ENCODE results near the gene PLXNC1. TPM values are rescaled to one million over a fixed set of nuclear protein-coding genes. Genes with fewer than 3 reads are reported as not detected.

Gene PLXNC1
- total RNA-seq, 1 donor from 2014 or later, result 28.0 TPM

GRCh38 chr12:94183708-94184379, 35.5 kb downstream of the PLXNC1 start:
- H3K36me3 ChIP-seq, result peaks cover 11% of the 10 kb centered on the region
- no peak overlapping the region for H3K27ac ChIP-seq
- H3K27me3 ChIP-seq (ENCODE audit: low read depth), result no peaks in the 10 kb centered on the region
- intact Hi-C loops (cut with DNase I), result no loop called here
- no peak overlapping the region for H3K4me3 ChIP-seq
- no peaks in the 10 kb centered on the region for H3K9me3 ChIP-seq
- no peak for TF ChIP-seq CTCF (IDR thresholded peaks at IDR 0.05)
- no peaks in the 10 kb centered on the region for H3K4me1 ChIP-seq
- no peak for DNase-seq
- ATAC-seq, result no peak

- H3K27ac ChIP-seq, result no peak overlapping the region
- ATAC-seq (no peak), DNase-seq (no peak)
- intact Hi-C loops (cut with DNase I), result no loop called here
- H3K27me3 ChIP-seq (ENCODE audit: low read depth), result no peaks in the 10 kb centered on the region
- H3K9me3 ChIP-seq, result no peaks in the 10 kb centered on the region
- no peaks in the 10 kb centered on the region for H3K4me1 ChIP-seq
- TF ChIP-seq CTCF (IDR thresholded peaks at IDR 0.05), result no peak
- no peak overlapping the region for H3K4me3 ChIP-seq
- H3K36me3 ChIP-seq, result peaks cover 11% of the 10 kb centered on the region
These were observed 36.8 kb downstream of the PLXNC1 start for GRCh38 chr12:94184995-94185719.

- Histone ChIP-seq H3K27me3 (ENCODE audit: low read depth) (no peaks in the 10 kb centered on the region), H3K36me3 (peaks cover 11% of the 10 kb centered on the region), H3K4me3 (no peak overlapping the region), H3K4me1 (no peaks in the 10 kb centered on the region), H3K9me3 (no peaks in the 10 kb centered on the region), H3K27ac (no peak overlapping the region)
- intact Hi-C loops (cut with DNase I), result no loop called here
- DNase-seq (no peak), ATAC-seq (no peak)
- no peak for TF ChIP-seq CTCF (IDR thresholded peaks at IDR 0.05)
These were observed 37.4 kb downstream of the PLXNC1 start for GRCh38 chr12:94185801-94186200.

GRCh38 chr12:94186278-94187241, 38.2 kb downstream of the PLXNC1 start:
- H3K36me3 ChIP-seq, result peaks cover 11% of the 10 kb centered on the region
- no peaks in the 10 kb centered on the region for H3K9me3 ChIP-seq
- ATAC-seq (peak in 1 of 2 donors; percentile 21), DNase-seq (peak; percentile 51)
- intact Hi-C loops (cut with DNase I), result no loop called here
- H3K4me3 ChIP-seq, result peak overlapping the region; percentile 27
- no peaks in the 10 kb centered on the region for H3K27me3 ChIP-seq (ENCODE audit: low read depth)
- H3K27ac ChIP-seq, result no peak overlapping the region
- H3K4me1 ChIP-seq, result no peaks in the 10 kb centered on the region
- no peak for TF ChIP-seq CTCF (IDR thresholded peaks at IDR 0.05)

- intact Hi-C loops (cut with DNase I), result no loop called here
- ATAC-seq, result no peak
- Histone ChIP-seq H3K27me3 (ENCODE audit: low read depth) (no peaks in the 10 kb centered on the region), H3K9me3 (no peaks in the 10 kb centered on the region), H3K27ac (no peak overlapping the region), H3K4me3 (no peak overlapping the region), H3K36me3 (peaks cover 11% of the 10 kb centered on the region), H3K4me1 (no peaks in the 10 kb centered on the region)
- TF ChIP-seq CTCF (IDR thresholded peaks at IDR 0.05), result no peak
- no peak for DNase-seq
These were observed 39.0 kb downstream of the PLXNC1 start for GRCh38 chr12:94187361-94187760.
